Vagina (tissue), 2 donors: ENCODE measurements around the gene CHIC2.

ENCODE experiments used
- CTCF ChIP-seq, 3 experiments: fragments of 450-650 bp in 2 of 3; fragments of 200-600 bp in 1 of 3; sonication (generic) in 1 of 3; IDR thresholded peaks; one replicate each; pipeline ENCODE4 v1.5.1; 2017 to 2019; ENCODE audit warnings: antibody characterized with exemption in 3 of 3, mild to moderate bottlenecking in 2 of 3, moderate library complexity in 2 of 3
- POLR2A ChIP-seq, 2 donors: fragments of 450-650 bp; IDR thresholded peaks; one replicate each; pipeline ENCODE4 v1.6.1; 2017; ENCODE audit warnings: antibody characterized with exemption in 2 of 2, mild to moderate bottlenecking in 2 of 2, moderate library complexity in 2 of 2
- POLR2AphosphoS5 ChIP-seq, 2 donors: sonication (generic); formaldehyde crosslinking; IDR thresholded peaks; one replicate each; pipeline ENCODE4 v1.9.0; 2017; ENCODE audit warnings: antibody characterized with exemption in 2 of 2, mild to moderate bottlenecking in 2 of 2, low read depth in 1 of 2; ENCODE audit not compliant: insufficient read depth in 1 of 2

- TF ChIP-seq CTCF (IDR thresholded peaks at IDR 0.05) (no peak), POLR2A (IDR thresholded peaks at IDR 0.05) (no peak), POLR2AphosphoS5 (IDR thresholded peaks at IDR 0.05; ENCODE audit: insufficient read depth in 1 of 2, low read depth in 1 of 2) (no peak)
Observed at GRCh38 chr4:54107951-54108748, 43.7 kb upstream of the CHIC2 start.
